Right hindlimb (tissue), 1 donor: Measurements from ENCODE around the gene SLC6A3.
"Not testable (repeated sequence)": the region's sequence is repeated elsewhere in the genome, so short reads cannot be mapped to it uniquely, and the experiment has no call there.

Source experiments
- DNase-seq: peaks from one replicate; pipeline ENCODE4 v3.0.0-alpha.2; 2018

SLC6A3 gene

DNA sequence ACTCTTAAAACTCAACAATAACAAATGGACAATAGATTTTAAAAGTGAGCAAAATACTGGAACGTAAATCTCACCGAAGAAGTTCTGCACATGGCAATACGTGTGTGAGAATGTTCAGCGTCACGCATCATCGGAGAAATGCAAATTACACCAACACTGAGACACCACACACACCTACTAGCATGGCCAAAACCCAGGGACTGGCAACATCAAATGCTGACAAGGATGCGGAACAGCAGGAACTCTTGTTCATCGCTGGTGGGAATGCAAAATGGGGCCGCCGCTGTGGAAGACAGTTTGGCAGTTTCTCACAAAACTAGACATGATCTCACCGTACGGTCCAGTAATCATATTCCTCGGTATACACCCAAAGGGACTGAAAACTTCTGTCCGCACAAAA, 78.7 kb downstream of the SLC6A3 start:
- DNase-seq: no peak

DNA sequence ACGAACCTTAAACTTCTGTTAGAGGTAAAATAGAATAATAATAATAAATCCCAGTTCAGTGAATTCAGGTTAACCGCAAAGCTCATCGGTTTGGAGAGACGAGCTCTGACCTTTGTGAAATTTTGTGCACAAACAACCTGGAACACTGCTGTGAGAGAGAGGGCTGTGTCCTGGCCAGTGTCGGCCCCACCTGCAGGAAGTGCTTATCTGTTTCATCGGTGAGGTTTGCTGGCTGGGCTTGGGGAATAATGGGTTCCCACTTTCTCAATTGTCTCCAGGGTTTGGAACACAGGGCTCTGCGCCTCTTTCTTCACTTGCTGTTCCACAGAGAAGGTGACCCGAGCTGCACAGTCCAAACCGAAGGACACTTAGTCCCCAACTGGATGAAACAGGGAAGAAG, 81.0 kb downstream of the SLC6A3 start:
- no peak for DNase-seq

DNA sequence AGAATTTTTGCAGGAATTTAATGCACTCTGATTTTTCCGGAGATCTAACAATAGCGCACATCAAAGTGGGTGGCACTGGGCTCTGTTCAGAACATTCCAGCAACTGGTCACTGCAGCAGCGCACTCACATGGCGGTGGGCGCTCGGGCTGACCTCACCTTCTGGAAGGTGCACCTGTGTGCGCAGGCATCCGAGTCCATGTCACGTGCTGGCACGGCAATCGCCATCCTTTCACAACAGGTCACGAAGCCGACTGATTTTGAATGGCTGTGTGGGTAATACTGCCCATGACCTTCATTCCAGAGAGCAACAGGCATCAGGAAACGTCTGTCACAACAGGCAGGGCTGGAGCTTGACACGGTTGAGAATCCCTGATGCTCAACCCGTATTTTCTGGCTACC, 81.7 kb downstream of the SLC6A3 start:
- DNase-seq: no peak

GRCh38 chr5:1363160-1363559, 82.1 kb downstream of the SLC6A3 start:
- DNase-seq: no peak

DNA sequence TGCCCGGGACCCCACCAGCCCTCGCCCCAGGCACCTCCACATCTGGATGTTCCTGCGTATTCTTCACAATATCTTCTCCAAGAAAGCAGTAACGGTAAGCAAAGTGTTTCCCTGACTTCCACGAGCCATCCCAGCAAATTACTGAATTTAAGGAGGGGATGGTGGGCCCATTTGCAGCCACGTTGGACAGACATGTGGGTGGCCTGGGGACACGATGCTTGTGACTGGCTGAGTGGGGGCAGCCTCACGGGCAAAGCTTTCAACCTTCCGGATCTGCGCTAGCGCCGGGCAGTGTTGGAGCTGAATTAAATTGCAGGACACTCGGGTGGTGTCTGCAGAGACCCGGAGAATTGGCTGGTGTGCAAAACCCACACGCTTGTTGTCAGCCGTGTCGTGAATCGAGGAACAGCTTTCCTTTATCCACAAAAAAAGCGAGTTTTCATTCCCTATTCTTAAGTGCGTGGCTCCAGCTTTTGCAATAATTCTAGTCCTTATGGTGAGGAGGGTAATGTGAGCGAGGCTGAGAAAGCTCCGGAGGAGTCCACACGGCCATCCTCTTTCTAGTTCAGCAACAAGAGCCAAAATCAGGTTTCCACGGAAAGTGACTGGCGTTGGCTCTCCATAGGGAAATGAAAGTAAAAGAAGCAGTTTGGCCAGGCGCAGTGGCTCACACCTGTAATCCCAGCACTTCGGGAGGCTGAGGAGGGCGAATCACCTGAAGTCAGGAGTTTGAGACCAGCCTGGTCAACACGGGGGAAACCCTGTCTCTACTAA, 82.8 kb downstream of the SLC6A3 start:
- DNase-seq: no peak

DNA sequence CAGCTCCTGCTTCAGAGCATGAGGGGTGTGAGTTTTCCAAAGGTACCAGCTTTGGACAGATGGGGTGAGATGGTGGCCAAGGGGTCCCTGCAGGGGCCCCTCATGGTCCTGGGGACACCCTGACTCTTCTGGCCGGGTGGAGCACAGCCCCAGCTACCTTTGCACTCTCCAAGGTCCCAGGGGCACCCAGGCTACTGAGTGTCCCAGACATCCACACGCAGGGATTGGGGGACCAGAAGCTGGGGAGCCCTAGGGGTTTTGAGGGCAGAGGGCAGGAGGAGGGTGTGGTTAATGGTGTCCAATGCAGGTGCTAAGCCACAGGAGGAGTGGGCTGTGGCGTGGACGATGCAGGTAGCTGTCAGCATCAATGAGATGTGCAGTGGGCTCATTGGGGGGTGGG, 84.4 kb downstream of the SLC6A3 start:
- DNase-seq: no peak

GRCh38 chr5:1360367-1360766, 84.9 kb downstream of the SLC6A3 start:
- DNase-seq: not testable (repeated sequence)

GRCh38 chr5:1359713-1360112, 85.5 kb downstream of the SLC6A3 start:
- no peak for DNase-seq

GRCh38 chr5:1359031-1359645, 86.1 kb downstream of the SLC6A3 start:
- DNase-seq: no peak

GRCh38 chr5:1358726-1359025, 86.6 kb downstream of the SLC6A3 start:
- no peak for DNase-seq

DNA sequence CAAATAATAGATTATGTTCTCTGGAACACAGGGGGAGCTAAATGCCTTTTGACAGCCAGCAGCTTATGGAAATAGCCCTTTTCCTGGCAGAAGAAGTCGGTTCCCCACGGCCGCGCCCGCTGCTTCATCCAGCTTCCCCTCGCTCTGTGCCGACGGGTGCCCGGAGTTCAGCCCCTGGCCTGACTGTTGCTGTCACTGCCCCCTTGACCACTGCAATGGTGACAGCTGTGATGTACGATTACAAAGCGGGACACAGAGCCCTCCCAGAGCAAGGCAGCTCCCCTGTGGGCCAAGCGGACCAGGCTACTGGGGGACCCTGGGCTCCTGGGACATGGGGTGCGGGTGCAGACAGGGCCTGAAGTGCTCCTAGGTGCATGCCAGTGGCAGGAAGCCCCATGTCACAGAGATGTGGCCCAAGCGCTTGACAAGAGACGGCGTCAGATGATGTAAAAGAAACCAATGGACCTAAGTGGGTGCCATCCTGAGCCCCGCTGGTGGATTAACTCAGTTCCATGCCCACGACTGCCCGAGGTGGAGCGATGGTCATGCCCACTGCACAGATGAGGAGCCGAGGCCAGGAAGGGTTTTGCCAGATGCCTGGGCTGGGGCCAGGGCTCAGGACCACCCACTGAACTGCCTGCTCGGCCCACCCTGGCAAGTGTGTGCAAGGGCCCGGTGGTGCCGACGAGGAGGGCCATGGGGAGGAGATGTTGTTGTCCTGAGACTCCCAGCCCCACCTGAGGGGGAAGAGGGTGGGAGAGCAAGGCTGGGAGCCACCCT, 87.1 kb downstream of the SLC6A3 start:
- no peak for DNase-seq

DNA sequence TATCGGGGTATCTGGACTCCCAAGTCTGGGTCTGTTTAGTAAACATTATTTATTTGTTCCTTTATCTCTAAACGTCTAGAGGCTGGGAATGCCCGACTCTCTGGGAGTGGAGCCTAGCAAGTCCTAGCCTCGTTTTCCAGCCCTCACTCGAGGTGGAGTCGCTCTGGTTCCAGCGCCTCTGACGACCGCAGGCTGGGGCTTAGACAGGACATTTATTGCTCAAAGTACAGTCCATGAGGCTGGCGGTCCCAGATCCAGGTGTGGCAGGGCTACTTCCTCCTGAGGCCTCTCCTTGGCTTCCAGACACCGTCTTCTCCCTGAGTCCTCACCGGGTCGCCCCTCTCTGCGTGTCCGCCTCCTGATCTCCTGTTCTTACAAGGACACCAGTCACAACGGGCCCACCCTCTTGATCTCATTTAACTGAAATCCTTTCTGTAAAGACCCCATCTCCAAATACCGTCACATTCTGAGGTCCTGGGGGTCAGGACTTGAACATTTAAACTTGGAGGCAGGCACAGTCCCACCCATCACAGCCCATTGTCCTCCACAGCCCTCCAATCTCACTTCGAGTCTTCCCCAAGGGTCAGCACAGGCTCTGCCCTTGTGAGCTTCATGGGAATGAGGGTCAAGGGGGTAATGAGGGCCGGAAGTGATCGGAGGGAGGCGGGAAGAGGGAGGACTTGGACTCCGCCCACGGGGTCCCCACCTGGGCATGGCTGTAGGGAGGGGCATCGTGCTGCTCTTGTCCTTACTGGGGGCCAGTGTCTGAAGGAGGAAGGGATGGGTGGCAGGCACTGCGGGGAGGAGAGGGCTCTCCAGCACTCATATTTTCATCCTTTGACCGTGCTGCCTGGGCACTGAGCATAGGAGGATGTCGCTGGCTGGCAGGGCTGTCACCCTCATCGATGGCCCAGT, 88.1 kb downstream of the SLC6A3 start:
- DNase-seq: no peak

GRCh38 chr5:1354576-1354975, 90.7 kb downstream of the SLC6A3 start:
- no peak for DNase-seq

- DNase-seq: no peak
Measured at GRCh38 chr5:1352231-1353219, 92.7 kb downstream of the SLC6A3 start.

GRCh38 chr5:1351156-1351555, 94.1 kb downstream of the SLC6A3 start:
- no peak for DNase-seq

- DNase-seq: no peak
Measured at GRCh38 chr5:1349246-1349645, 96.0 kb downstream of the SLC6A3 start.

- DNase-seq: no peak
Measured at GRCh38 chr5:1348986-1349245, 96.3 kb downstream of the SLC6A3 start.

- DNase-seq: no peak
Measured at GRCh38 chr5:1347571-1347970, 97.7 kb downstream of the SLC6A3 start.

GRCh38 chr5:1346627-1347440, 98.4 kb downstream of the SLC6A3 start:
- DNase-seq: no peak

GRCh38 chr5:1345876-1346626, 99.2 kb downstream of the SLC6A3 start:
- DNase-seq: no peak
